ENCODE measurements around the gene ATXN10. TPM values are rescaled to one million over a fixed set of nuclear protein-coding genes. Genes with fewer than 3 reads are reported as not detected.

ATXN10 gene
- total and polyA plus RNA-seq, 2 of the 13 experiments (the other 11 are each of a cell fraction or from before 2014, with no cell fraction given): 60.1 to 194 TPM

- H3K4me2 ChIP-seq (ENCODE audit: low read depth, low read length): no peak overlapping the region
- DNase-seq (ENCODE audit: low spot score) (no peak), ATAC-seq (no peak), FAIRE-seq (no peak)
- no peak overlapping the region for H3K9ac ChIP-seq (ENCODE audit: insufficient read depth, low read depth, low read length)
- H3K27me3 ChIP-seq (ENCODE audit: control insufficient read depth in 1 of 2, insufficient read depth in 2 of 2, low read length in 2 of 2): no peaks in the 10 kb centered on the region
- no peaks in the 10 kb centered on the region for H3K79me2 ChIP-seq (ENCODE audit: insufficient read depth, low read length)
- 96% methylated on average over 2 of the region's 2 CpGs for WGBS (ENCODE audit: low lambda C conversion rate)
- no peaks in the 10 kb centered on the region for H4K20me1 ChIP-seq (ENCODE audit: insufficient read depth, low read length)
- no peak overlapping the region for H3K27ac ChIP-seq (ENCODE audit: extremely low read length, insufficient read depth, low read length)
- in situ Hi-C loops (cut with HindIII; ENCODE audit: extremely low pct_ligation_motif_present, low pct_unique_long_range_greater_than_20kb) (no loop called here), intact Hi-C loops (cut with micrococcal nuclease; ENCODE audit: unreplicated experiment) (no loop called here)
- H2AFZ ChIP-seq (ENCODE audit: low read length): no peak overlapping the region
- TF ChIP-seq ELF4 (CRISPR knock-in tag; IDR thresholded peaks at IDR 0.05; ENCODE audit: borderline replicate concordance) (no peak), TFAP4 (IDR thresholded peaks at IDR 0.05; ENCODE audit: borderline replicate concordance, low read depth) (no peak), ZNF253 (CRISPR knock-in tag; IDR thresholded peaks at IDR 0.05; ENCODE audit: borderline replicate concordance) (no peak), ATRX (CRISPR knock-in tag; IDR thresholded peaks at IDR 0.05; ENCODE audit: borderline replicate concordance) (no peak), ATF4 (CRISPR knock-in tag; IDR thresholded peaks at IDR 0.05) (no peak), MTF1 (CRISPR knock-in tag; IDR thresholded peaks at IDR 0.05) (no peak), KDM2A (CRISPR knock-in tag; IDR thresholded peaks at IDR 0.05; ENCODE audit: borderline replicate concordance, low read depth) (no peak), ZNF720 (CRISPR knock-in tag; IDR thresholded peaks at IDR 0.05) (no peak), SP5 (CRISPR knock-in tag; IDR thresholded peaks at IDR 0.05; ENCODE audit: borderline replicate concordance, low read depth) (no peak), RFXAP (CRISPR knock-in tag; IDR thresholded peaks at IDR 0.05; ENCODE audit: borderline replicate concordance) (no peak), PHF5A (CRISPR knock-in tag; IDR thresholded peaks at IDR 0.05; ENCODE audit: low read depth, unreplicated experiment) (no peak), IRF2 (CRISPR knock-in tag; IDR thresholded peaks at IDR 0.05) (no peak), PLRG1 (conservative IDR thresholded peaks at IDR 0.05) (no peak), ZNF17 (CRISPR knock-in tag; IDR thresholded peaks at IDR 0.05) (no peak), DMAP1 (CRISPR knock-in tag; IDR thresholded peaks at IDR 0.05) (no peak), NFE2L1 (CRISPR knock-in tag; IDR thresholded peaks at IDR 0.05; ENCODE audit: borderline replicate concordance) (no peak), MIER3 (CRISPR knock-in tag; IDR thresholded peaks at IDR 0.05; ENCODE audit: borderline replicate concordance) (no peak), ZNF574 (CRISPR knock-in tag; IDR thresholded peaks at IDR 0.05) (no peak), CHD4 (IDR thresholded peaks at IDR 0.05; ENCODE audit: borderline replicate concordance, low read length) (no peak), KMT2A (CRISPR knock-in tag; IDR thresholded peaks at IDR 0.05) (no peak)
- CTCF ChIA-PET (ENCODE audit: low intra/inter-chr PET ratio, low total read pairs): no interaction called here
- peaks cover 2 to 22% of the 10 kb centered on the region in 2 experiments; a peak in 2 of 5 replicates for H3K36me3 ChIP-seq (replicated peaks in 1 of 2; ENCODE audit: control insufficient read depth in 1 of 2, insufficient read depth in 2 of 2, low read length in 2 of 2)
- H3K9me3 ChIP-seq (ENCODE audit: low read length): no peaks in the 10 kb centered on the region
- POLR2A ChIA-PET: no interaction called here
- BruUV-seq (replicated peaks): no TSS peak
- no peaks in the 10 kb centered on the region for H3K4me1 ChIP-seq (ENCODE audit: insufficient read depth, low read length)
- H3K4me3 ChIP-seq (replicated peaks in 1 of 3; ENCODE audit: insufficient read depth in 1 of 3, low read depth in 2 of 3, low read length in 3 of 3): no peak overlapping the region
These were observed 104.6 kb downstream of the ATXN10 start for GRCh38 chr22:45776313-45776585.

All from HepG2 (cell line).